H9 (cell line): ENCODE measurements around the gene SIGMAR1. TPM values are rescaled to one million over a fixed set of nuclear protein-coding genes. Genes with fewer than 3 reads are reported as not detected.

Source experiments
- DNase-seq: peaks from one replicate; pipeline ENCODE4 v3.0.0-alpha.2; 2017
- H2AFZ ChIP-seq: one replicate; pipeline ENCODE4 v1.6.1; 2013; ENCODE audit warnings: mild to moderate bottlenecking, low read length, control low read depth, moderate library complexity
- H2AK5ac ChIP-seq: 2 replicates; pipeline ENCODE4 v1.6.1; 2013; ENCODE audit warnings: low read length, control low read depth, mixed read lengths; ENCODE audit not compliant: insufficient read length
- H2BK120ac ChIP-seq: one replicate; pipeline ENCODE4 v1.6.1; 2013; ENCODE audit warnings: low read depth, mild to moderate bottlenecking, low read length, control low read depth, inconsistent platforms; ENCODE audit not compliant: poor library complexity, severe bottlenecking
- H2BK12ac ChIP-seq: 2 replicates; pipeline ENCODE4 v1.6.1; 2013; ENCODE audit warnings: low read length, control low read depth, mixed read lengths, low read depth; ENCODE audit not compliant: insufficient read length
- H2BK15ac ChIP-seq: 2 replicates; pipeline ENCODE4 v1.6.1; 2013; ENCODE audit warnings: low read depth, low read length, control low read depth
- H2BK20ac ChIP-seq: one replicate; pipeline ENCODE4 v1.6.1; 2013; ENCODE audit warnings: low read depth, mild to moderate bottlenecking, low read length, control low read depth, inconsistent platforms; ENCODE audit not compliant: poor library complexity, severe bottlenecking
- H2BK5ac ChIP-seq: 2 replicates; pipeline ENCODE4 v1.6.1; 2013; ENCODE audit warnings: low read length, control low read depth, mixed read lengths; ENCODE audit not compliant: insufficient read length
- H3K14ac ChIP-seq: 2 replicates; pipeline ENCODE4 v1.6.1; 2013; ENCODE audit warnings: low read length, control low read depth; ENCODE audit not compliant: insufficient read depth
- H3K18ac ChIP-seq: 2 replicates; pipeline ENCODE4 v1.6.1; 2013; ENCODE audit warnings: low read depth, mild to moderate bottlenecking, mixed read lengths, low read length, control low read depth; ENCODE audit not compliant: insufficient read length
- H3K23ac ChIP-seq: 2 replicates; pipeline ENCODE4 v1.6.1; 2013; ENCODE audit warnings: low read length, control low read depth, mixed read lengths, low read depth; ENCODE audit not compliant: insufficient read length
- H3K23me2 ChIP-seq: 2 replicates; pipeline ENCODE4 v1.6.1; 2013; ENCODE audit warnings: low read depth, mild to moderate bottlenecking, mixed read lengths, low read length, control low read depth; ENCODE audit not compliant: insufficient read length, poor library complexity, severe bottlenecking
- H3K27ac ChIP-seq: 2 replicates; pipeline ENCODE4 v1.5.1; 2013; ENCODE audit warnings: low read length, control low read depth, mixed read lengths, low read depth; ENCODE audit not compliant: insufficient read length
- H3K27me3 ChIP-seq: 2 replicates; pipeline ENCODE4 v1.6.1; 2013; ENCODE audit warnings: low read length, control low read depth, inconsistent platforms; ENCODE audit not compliant: insufficient read depth
- H3K4ac ChIP-seq: 2 replicates; pipeline ENCODE4 v1.6.1; 2013; ENCODE audit warnings: low read depth, mild to moderate bottlenecking, control low read depth, inconsistent platforms, low read length, moderate library complexity
- H3K4me1 ChIP-seq: 2 replicates; pipeline ENCODE4 v1.6.1; 2013; ENCODE audit warnings: low read length, control low read depth, inconsistent platforms; ENCODE audit not compliant: insufficient read depth
- H3K4me2 ChIP-seq: 2 replicates; pipeline ENCODE4 v1.6.1; 2013; ENCODE audit warnings: low read length, control low read depth, mixed read lengths; ENCODE audit not compliant: insufficient read length, insufficient read depth
- H3K56ac ChIP-seq: 2 replicates; pipeline ENCODE4 v1.6.1; 2013; ENCODE audit warnings: low read depth, mild to moderate bottlenecking, mixed read lengths, low read length, control low read depth; ENCODE audit not compliant: insufficient read length
- H3K79me1 ChIP-seq: 2 replicates; pipeline ENCODE4 v1.6.1; 2013; ENCODE audit warnings: low read depth, mild to moderate bottlenecking, moderate library complexity, low read length, control low read depth, inconsistent platforms; ENCODE audit not compliant: insufficient read depth, poor library complexity, severe bottlenecking
- H3K79me2 ChIP-seq: 2 replicates; pipeline ENCODE4 v1.6.1; 2013; ENCODE audit warnings: low read length, control low read depth, inconsistent platforms; ENCODE audit not compliant: insufficient read depth
- H3K9ac ChIP-seq: 2 replicates; pipeline ENCODE4 v1.6.1; 2013; ENCODE audit warnings: low read length, control low read depth, mixed read lengths; ENCODE audit not compliant: insufficient read length; ENCODE audit errors: extremely low read depth
- H3K9me3 ChIP-seq: one replicate; pipeline ENCODE4 v1.6.1; 2013; ENCODE audit warnings: low read depth, low read length, inconsistent platforms; ENCODE audit not compliant: control insufficient read depth
- H3T11ph ChIP-seq: one replicate; pipeline ENCODE4 v1.6.1; 2013; ENCODE audit warnings: mild to moderate bottlenecking, low read length, control low read depth, inconsistent platforms
- H4K20me1 ChIP-seq: one replicate; pipeline ENCODE4 v1.6.1; 2013; ENCODE audit not compliant: control insufficient read depth, insufficient read length, insufficient read depth
- H4K5ac ChIP-seq: 2 replicates; pipeline ENCODE4 v1.6.1; 2013; ENCODE audit warnings: low read depth, mild to moderate bottlenecking, mixed read lengths, low read length, control low read depth; ENCODE audit not compliant: insufficient read length
- H4K8ac ChIP-seq: replicated peaks from 2 replicates; pipeline ENCODE4 v1.6.1; 2013; ENCODE audit warnings: low read length, control low read depth, mixed read lengths, low read depth; ENCODE audit not compliant: insufficient read length
- H4K91ac ChIP-seq: 2 replicates; pipeline ENCODE4 v1.6.1; 2013; ENCODE audit warnings: low read depth, mild to moderate bottlenecking, moderate library complexity, mixed read lengths, low read length, control low read depth; ENCODE audit not compliant: insufficient read length
- H3K27ac Mint-ChIP-seq, 3 experiments: 2 replicates in 2 of 3; 3 replicates in 1 of 3; pipeline ENCODE4 v1.8.0; 2020 to 2021; ENCODE audit warnings: mixed read lengths in 3 of 3, mild to moderate bottlenecking in 1 of 3, moderate library complexity in 1 of 3
- H3K27me3 Mint-ChIP-seq: 2 replicates; pipeline ENCODE4 v1.8.0; 2021; ENCODE audit warnings: low read depth, mild to moderate bottlenecking, moderate library complexity, mixed read lengths
- H3K36me3 Mint-ChIP-seq, 3 experiments: 2 replicates in 2 of 3; 3 replicates in 1 of 3; pipeline ENCODE4 v1.8.0; 2020 to 2021; ENCODE audit warnings: low read depth in 3 of 3, mixed read lengths in 3 of 3; ENCODE audit not compliant: insufficient read depth in 1 of 3
- H3K4me1 Mint-ChIP-seq, 2 experiments: 2 replicates each; pipeline ENCODE4 v1.8.0; 2020; ENCODE audit warnings: mixed read lengths in 2 of 2
- H3K4me3 Mint-ChIP-seq, 2 experiments: 2 replicates in 1 of 2; 3 replicates in 1 of 2; pipeline ENCODE4 v1.8.0; 2020 to 2021; ENCODE audit warnings: mild to moderate bottlenecking in 2 of 2, mixed read lengths in 2 of 2, moderate library complexity in 1 of 2
- H3K9me3 Mint-ChIP-seq, 2 experiments: 2 replicates in 1 of 2; 3 replicates in 1 of 2; pipeline ENCODE4 v1.8.0; 2020; ENCODE audit warnings: mild to moderate bottlenecking in 2 of 2, mixed read lengths in 2 of 2, moderate library complexity in 1 of 2
- CTCF ChIP-seq: fragments of 200-600 bp; sonication (generic); conservative IDR thresholded peaks from 3 replicates; pipeline ENCODE4 v1.8.0; 2021; ENCODE audit warnings: antibody characterized with exemption, mild to moderate bottlenecking
- WGBS: extraction: QIAGEN DNeasy Blood & Tissue Kit; methylation state at CpG from one replicate; pipeline ENCODE4 v1.1.7; 2013; ENCODE audit warnings: missing lambda C conversion rate, low lambda C conversion rate, mixed read lengths; ENCODE audit not compliant: insufficient read length; ENCODE audit errors: extremely low coverage; 5-methylcytosine and 5-hydroxymethylcytosine counted together
- total RNA-seq: library from RNA; stranded (reverse); gene quantifications from 2 replicates; pipeline ENCODE4 v1.2.1, GENCODE V29; 2021

SIGMAR1 gene
- total RNA-seq, 1 experiment from 2014 or later, result 68.3 TPM

DNA sequence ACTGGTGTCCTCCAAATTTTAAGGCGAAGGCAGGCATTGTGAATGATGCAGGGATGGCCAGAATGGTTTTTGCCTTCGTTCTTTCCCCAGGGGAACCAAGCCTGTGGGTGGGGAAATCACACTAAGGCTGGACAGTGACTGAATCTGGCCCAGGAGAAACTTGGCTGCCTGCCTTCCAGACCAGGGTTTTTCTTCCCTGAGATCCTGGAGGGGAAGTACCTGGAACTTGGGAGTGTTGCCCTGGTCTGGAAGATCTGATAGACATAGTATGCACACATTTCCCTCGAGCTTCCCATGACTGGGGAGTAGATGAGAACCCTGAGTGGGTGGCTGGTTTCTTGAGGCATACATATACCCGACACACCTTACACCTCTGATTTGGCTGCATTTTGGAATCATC lies 13.7 kb upstream of the SIGMAR1 start:
- Histone ChIP-seq H3K27ac (no peak overlapping the region), H3K23me2 (peaks cover 16% of the 10 kb centered on the region), H4K8ac (no peak overlapping the region), H3K56ac (no peak overlapping the region), H3K79me2 (peaks cover 2% of the 10 kb centered on the region; the same call in 1 of the 2 replicates), H3K79me1 (no peaks in the 10 kb centered on the region), H2BK12ac (no peak overlapping the region), H4K5ac (no peak overlapping the region), H2BK5ac (no peak overlapping the region), H3K4me2 (peak overlapping the region; percentile 63), H2BK120ac (no peak overlapping the region), H2AFZ (no peak overlapping the region), H3K4ac (no peak overlapping the region), H2BK15ac (no peak overlapping the region), H3K27me3 (no peaks in the 10 kb centered on the region), H3K9ac (no peak overlapping the region), H3T11ph (no peak overlapping the region), H3K9me3 (no peaks in the 10 kb centered on the region), H2BK20ac (no peak overlapping the region), H3K14ac (no peak overlapping the region), H4K91ac (no peak overlapping the region), H3K4me1 (peaks cover 8% of the 10 kb centered on the region; the same call in 1 of the 2 replicates), H3K23ac (no peak overlapping the region), H3K18ac (no peak overlapping the region), H4K20me1 (peaks cover 3% of the 10 kb centered on the region), H2AK5ac (no peak overlapping the region)
- H3K9me3 Mint-ChIP-seq, result no peaks in the 10 kb centered on the region
- H3K4me1 Mint-ChIP-seq, result peaks cover 41 to 54% of the 10 kb centered on the region in 2 experiments
- no peak for TF ChIP-seq CTCF
- H3K4me3 Mint-ChIP-seq, result peak overlapping the region; percentile 77 to 84
- no CpG with 5 or more reads among the region's 4 CpGs for WGBS
- H3K27ac Mint-ChIP-seq, result peak overlapping the region; percentile 54 to 97 (median 89); a peak in 4 of 7 replicates
- H3K36me3 Mint-ChIP-seq, result peaks cover 16 to 28% (median 24%) of the 10 kb centered on the region in 3 experiments; a peak in 5 of 7 replicates
- peaks cover 4% of the 10 kb centered on the region for H3K27me3 Mint-ChIP-seq
- DNase-seq, result no peak
